ENCODE data around the gene NPAS3. TPM values are rescaled to one million over a fixed set of nuclear protein-coding genes. Genes with fewer than 3 reads are reported as not detected.

The NPAS3 gene
- total and polyA plus RNA-seq, 2 of the 8 experiments (the other 6 are each of a cell fraction or from before 2014, with no cell fraction given) = 0.11 to 0.60 TPM

DNA sequence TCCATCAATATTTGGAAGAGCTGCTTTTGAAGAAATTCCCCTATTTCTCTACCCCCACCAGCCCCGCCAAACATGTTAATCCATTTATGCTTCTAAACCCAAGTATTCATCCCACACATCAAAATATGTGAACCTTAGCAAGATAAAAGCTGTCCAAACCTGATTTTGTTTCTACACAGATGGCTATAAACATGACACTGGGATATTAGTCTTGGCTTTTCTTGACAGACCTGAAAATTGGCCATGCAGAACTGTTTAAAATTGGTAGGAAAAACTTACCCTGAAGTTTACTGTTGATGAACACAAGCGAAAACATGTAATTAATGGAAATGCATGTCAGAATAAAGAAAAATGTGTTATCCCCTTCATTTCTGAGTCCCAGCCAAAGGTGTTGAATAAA is 642.2 kb downstream of the NPAS3 start:
- H3K4ac ChIP-seq (replicated peaks; ENCODE audit: insufficient read length, low read depth, low read length) = no peak overlapping the region
- no peak overlapping the region for H3K56ac ChIP-seq (replicated peaks; ENCODE audit: insufficient read length, low read depth, low read length)
- H3K4me2 ChIP-seq (ENCODE audit: insufficient read depth in 1 of 2, low read depth in 2 of 2, low read length in 2 of 2) = no peak overlapping the region
- no peaks in the 10 kb centered on the region for H3K9me3 ChIP-seq (ENCODE audit: insufficient read depth in 2 of 2, low read depth in 1 of 2, low read length in 1 of 2)
- H2AK5ac ChIP-seq (ENCODE audit: low read depth, low read length) = no peak overlapping the region
- H2BK5ac ChIP-seq (ENCODE audit: low read depth, low read length) = no peak overlapping the region
- DNase-seq (ENCODE audit: low read depth in 1 of 2, low spot score in 2 of 2) (no peak), FAIRE-seq (no peak)
- no peak overlapping the region for H3K18ac ChIP-seq (ENCODE audit: extremely low read depth, low read length)
- H3K4me1 ChIP-seq (replicated peaks in 1 of 4; ENCODE audit: control insufficient read depth in 3 of 4, insufficient read depth in 4 of 4, low read length in 3 of 4) = peaks cover 0 to 3% (median 0%) of the 10 kb centered on the region in 4 experiments; a peak in 1 of 7 replicates
- no peak overlapping the region for H3K4me3 ChIP-seq (ENCODE audit: extremely low read depth in 1 of 4, insufficient read depth in 2 of 4, low read depth in 3 of 4, low read length in 4 of 4)
- no peaks in the 10 kb centered on the region for H3K23me2 ChIP-seq (ENCODE audit: low read depth, low read length)
- H3K14ac ChIP-seq (ENCODE audit: insufficient read length) = no peak overlapping the region
- H2BK12ac ChIP-seq (ENCODE audit: low read depth, low read length) = no peak overlapping the region
- H3K27me3 ChIP-seq (replicated peaks in 1 of 4; ENCODE audit: control insufficient read depth in 3 of 4, extremely low read depth in 1 of 4, insufficient read depth in 3 of 4, low read length in 3 of 4) = no peaks in the 10 kb centered on the region
- no peak overlapping the region for H3K9ac ChIP-seq (replicated peaks in 1 of 4; ENCODE audit: extremely low read depth in 1 of 4, low read depth in 3 of 4, low read length in 3 of 4)
- no peak overlapping the region for H2AFZ ChIP-seq (ENCODE audit: low read length)
- no peak overlapping the region for H3K27ac ChIP-seq (ENCODE audit: low read depth, low read length)
- H4K91ac ChIP-seq (replicated peaks; ENCODE audit: insufficient read length, low read length) = no peak overlapping the region
- no peak overlapping the region for H2BK15ac ChIP-seq (ENCODE audit: low read length)
- no peak overlapping the region for H4K5ac ChIP-seq (ENCODE audit: insufficient read length, low read depth, low read length)
- no peaks in the 10 kb centered on the region for H4K20me1 ChIP-seq (replicated peaks in 1 of 2; ENCODE audit: control insufficient read depth in 1 of 2, insufficient read depth in 2 of 2, low read length in 2 of 2)
- CTCF ChIA-PET (ENCODE audit: partially characterized antibody) = no interaction called here
- no peak overlapping the region for H4K8ac ChIP-seq (ENCODE audit: extremely low read depth, insufficient read depth, low read length)
- no peaks in the 10 kb centered on the region for H3K79me1 ChIP-seq (ENCODE audit: low read depth, low read length)
- no peak overlapping the region for H2BK20ac ChIP-seq (ENCODE audit: low read length)
- H3K36me3 ChIP-seq (ENCODE audit: control insufficient read depth in 2 of 4, insufficient read depth in 4 of 4, low read length in 3 of 4) = no peaks in the 10 kb centered on the region
- no peak overlapping the region for H3K23ac ChIP-seq (ENCODE audit: insufficient read length)
- no peak overlapping the region for H2BK120ac ChIP-seq (replicated peaks; ENCODE audit: low read depth, low read length)
- no peaks in the 10 kb centered on the region for H3K79me2 ChIP-seq (ENCODE audit: control insufficient read depth in 1 of 2, insufficient read depth in 2 of 2, low read length in 2 of 2)
- WGBS, 2 experiments (ENCODE audit: extremely low coverage in 1 of 2, insufficient coverage in 1 of 2, insufficient read length in 1 of 2, insufficient replicate concordance in 2 of 2, low coverage in 1 of 2, low lambda C conversion rate in 2 of 2, missing lambda C conversion rate in 1 of 2) = 93% methylated on average over 2 of the region's 2 CpGs; no CpG with 5 or more reads in 1 of the 2 experiments
- POLR2A ChIA-PET (ENCODE audit: partially characterized antibody) = no interaction called here
- no peak for TF ChIP-seq ZNF274 (IDR thresholded peaks at IDR 0.05; ENCODE audit: borderline replicate concordance, extremely low read depth, low read length)
- no peak for TF ChIP-seq CBX5 (IDR thresholded peaks at IDR 0.05; ENCODE audit: low read depth, low read length)
- no peak for TF ChIP-seq POU5F1 (IDR thresholded peaks at IDR 0.05; ENCODE audit: low read depth, low read length)
- TF ChIP-seq RAD21 (IDR thresholded peaks at IDR 0.05 in 1 of 2, conservative IDR thresholded peaks at IDR 0.05 in 1 of 2; ENCODE audit: low read depth in 2 of 2, low read length in 2 of 2) = no peak
- no peak for TF ChIP-seq RXRA (IDR thresholded peaks at IDR 0.05; ENCODE audit: insufficient read depth, low read depth, low read length)
- no peak for TF ChIP-seq SIRT6 (IDR thresholded peaks at IDR 0.05; ENCODE audit: low read length)
- TF ChIP-seq, protein P1, sequence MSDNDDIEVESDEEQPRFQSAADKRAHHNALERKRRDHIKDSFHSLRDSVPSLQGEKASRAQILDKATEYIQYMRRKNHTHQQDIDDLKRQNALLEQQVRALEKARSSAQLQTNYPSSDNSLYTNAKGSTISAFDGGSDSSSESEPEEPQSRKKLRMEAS (IDR thresholded peaks at IDR 0.05) = no peak
- no peak for TF ChIP-seq TAF1 (IDR thresholded peaks at IDR 0.05; ENCODE audit: low read depth, low read length)
- no peak for TF ChIP-seq CBX8 (IDR thresholded peaks at IDR 0.05; ENCODE audit: borderline replicate concordance, low read depth, low read length)
- no peak for TF ChIP-seq BACH1 (IDR thresholded peaks at IDR 0.05; ENCODE audit: low read length)
- TF ChIP-seq EZH2 (IDR thresholded peaks at IDR 0.05; ENCODE audit: low read depth, low read length, severe bottlenecking) = no peak
- no peak for TF ChIP-seq TEAD4 (IDR thresholded peaks at IDR 0.05; ENCODE audit: low read depth, low read length)
- TF ChIP-seq EP300 (IDR thresholded peaks at IDR 0.05; ENCODE audit: borderline replicate concordance in 1 of 2, low read depth in 2 of 2, low read length in 2 of 2) = no peak
- no peak for TF ChIP-seq TCF12 (IDR thresholded peaks at IDR 0.05; ENCODE audit: low read depth, low read length)
- TF ChIP-seq SP1 (IDR thresholded peaks at IDR 0.05; ENCODE audit: low read depth, low read length) = no peak

All from H1 (cell line).